Measurements from ENCODE around the gene DGKZ. TPM values are rescaled to one million over a fixed set of nuclear protein-coding genes. Genes with fewer than 3 reads are reported as not detected.
A peak's percentile ranks its signal among the peaks of the same experiment; 100 is the strongest.
"Not testable (repeated sequence)": the region's sequence is repeated elsewhere in the genome, so short reads cannot be mapped to it uniquely, and the experiment has no call there.

Gene DGKZ
- 42.6 and 48.1 TPM in 2 replicates for total RNA-seq (2012; rRNA removed)

DNA sequence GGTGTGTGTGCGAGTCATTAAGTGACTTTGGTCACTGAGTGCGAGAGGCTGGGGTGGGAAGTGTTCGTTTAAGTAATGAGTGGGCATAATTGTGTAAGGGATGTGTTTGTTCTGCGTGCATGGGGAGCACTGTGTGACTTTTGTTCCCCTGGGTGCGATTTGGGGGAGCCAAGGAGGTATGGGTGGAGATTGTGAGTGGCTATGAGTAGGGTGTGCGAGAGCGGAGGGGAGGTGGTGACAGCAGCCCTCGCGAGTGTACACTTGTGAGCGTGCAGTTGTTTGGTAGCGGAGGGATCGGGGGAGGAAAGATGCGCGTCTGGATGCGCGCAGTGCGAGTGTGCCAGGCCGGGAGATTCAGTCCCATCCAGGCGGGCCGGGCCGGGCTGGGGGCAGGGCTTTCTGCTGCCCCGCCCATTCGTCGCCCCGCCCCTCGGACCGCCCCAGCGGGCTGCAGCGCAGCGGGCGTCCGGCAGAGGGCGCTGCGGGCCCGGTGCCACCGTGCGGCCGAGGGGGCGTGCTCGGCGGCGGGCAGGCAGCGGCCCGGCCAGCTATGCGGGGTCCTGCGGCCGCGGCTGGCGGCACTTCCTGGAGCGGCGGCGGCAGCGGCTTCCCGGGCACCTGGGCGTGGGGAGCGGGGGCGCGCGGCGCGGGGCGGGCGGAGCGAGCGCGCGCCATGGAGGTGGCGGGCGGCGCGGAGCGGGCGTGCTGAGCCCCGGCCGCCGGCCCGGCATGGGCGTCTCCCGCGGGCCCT is at the start of gene DGKZ:
TSS of gene DGKZ (plus strand) at position 578 of the 751 bp plus-strand sequence. CDS start 197 bp downstream, outside the sequence.
- peaks cover 23% of the 10 kb centered on the region for H3K4me1 ChIP-seq (ENCODE audit: control insufficient read depth, insufficient read depth, low read length)
- peak within 1 kb of the TSS; percentile 89 for H3K9ac ChIP-seq (ENCODE audit: low read depth, low read length)
- H3K27me3 ChIP-seq (ENCODE audit: control insufficient read depth, insufficient read depth, low read length), result peaks cover 23% of the 10 kb centered on the region
- H3K36me3 ChIP-seq (ENCODE audit: insufficient read depth, low read length), result no peaks in the 10 kb centered on the region
- no peaks in the 10 kb centered on the region for H3K9me3 ChIP-seq (replicated peaks; ENCODE audit: low read length)
- peak within 1 kb of the TSS; percentile 93 for H3K4me3 ChIP-seq (ENCODE audit: low read length)
- peak within 1 kb of the TSS; percentile 100 for H3K4me2 ChIP-seq (ENCODE audit: low read length)

GRCh38 chr11:46298699-46299433 is 48.4 kb upstream of the DGKZ start:
- H3K27me3 ChIP-seq (ENCODE audit: control insufficient read depth, insufficient read depth, low read length), result no peaks in the 10 kb centered on the region
- H3K4me1 ChIP-seq (ENCODE audit: control insufficient read depth, insufficient read depth, low read length), result peaks cover 63% of the 10 kb centered on the region
- peaks cover 8% of the 10 kb centered on the region for H3K36me3 ChIP-seq (ENCODE audit: insufficient read depth, low read length)
- no peaks in the 10 kb centered on the region for H3K9me3 ChIP-seq (replicated peaks; ENCODE audit: low read length)
- peak overlapping the region; percentile 54 for H3K9ac ChIP-seq (ENCODE audit: low read depth, low read length)
- H3K4me2 ChIP-seq (ENCODE audit: low read length), result peak overlapping the region; percentile 79
- peak overlapping the region; percentile 50 for H3K4me3 ChIP-seq (ENCODE audit: low read length)

GRCh38 chr11:46299451-46299961 is 47.8 kb upstream of the DGKZ start:
- H3K4me1 ChIP-seq (ENCODE audit: control insufficient read depth, insufficient read depth, low read length), result peaks cover 57% of the 10 kb centered on the region
- peaks cover 8% of the 10 kb centered on the region for H3K36me3 ChIP-seq (ENCODE audit: insufficient read depth, low read length)
- H3K4me2 ChIP-seq (ENCODE audit: low read length), result peak overlapping the region; percentile 79
- H3K9me3 ChIP-seq (replicated peaks; ENCODE audit: low read length), result no peaks in the 10 kb centered on the region
- H3K27me3 ChIP-seq (ENCODE audit: control insufficient read depth, insufficient read depth, low read length), result no peaks in the 10 kb centered on the region
- peak overlapping the region; percentile 27 for H3K9ac ChIP-seq (ENCODE audit: low read depth, low read length)
- peak overlapping the region; percentile 50 for H3K4me3 ChIP-seq (ENCODE audit: low read length)

DNA sequence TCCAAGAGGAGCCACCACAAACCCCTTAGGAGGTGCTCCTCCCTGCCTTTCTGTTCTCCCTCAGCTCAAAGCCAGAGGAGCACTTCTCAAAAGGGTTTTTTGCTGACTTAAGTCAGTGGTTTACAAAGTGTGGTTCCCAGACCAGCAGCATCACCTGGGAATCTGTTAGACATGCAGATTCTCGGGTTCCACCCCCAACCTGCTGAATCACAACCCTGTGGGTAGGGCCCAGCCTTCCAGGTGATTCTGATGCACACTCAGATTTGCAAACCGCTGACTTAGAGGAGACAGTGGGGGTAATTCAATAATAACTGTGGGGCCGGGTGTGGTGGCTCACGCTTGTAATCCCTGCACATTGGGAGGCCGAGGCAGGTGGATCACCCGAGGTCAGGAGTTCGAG is 47.0 kb upstream of the DGKZ start:
- H3K4me1 ChIP-seq (ENCODE audit: control insufficient read depth, insufficient read depth, low read length), result peaks cover 49% of the 10 kb centered on the region
- H3K9ac ChIP-seq (ENCODE audit: low read depth, low read length), result no peak overlapping the region
- H3K27me3 ChIP-seq (ENCODE audit: control insufficient read depth, insufficient read depth, low read length), result no peaks in the 10 kb centered on the region
- no peak overlapping the region for H3K4me3 ChIP-seq (ENCODE audit: low read length)
- H3K36me3 ChIP-seq (ENCODE audit: insufficient read depth, low read length), result peaks cover 8% of the 10 kb centered on the region
- H3K4me2 ChIP-seq (ENCODE audit: low read length), result no peak overlapping the region
- H3K9me3 ChIP-seq (replicated peaks; ENCODE audit: low read length), result no peaks in the 10 kb centered on the region

DNA sequence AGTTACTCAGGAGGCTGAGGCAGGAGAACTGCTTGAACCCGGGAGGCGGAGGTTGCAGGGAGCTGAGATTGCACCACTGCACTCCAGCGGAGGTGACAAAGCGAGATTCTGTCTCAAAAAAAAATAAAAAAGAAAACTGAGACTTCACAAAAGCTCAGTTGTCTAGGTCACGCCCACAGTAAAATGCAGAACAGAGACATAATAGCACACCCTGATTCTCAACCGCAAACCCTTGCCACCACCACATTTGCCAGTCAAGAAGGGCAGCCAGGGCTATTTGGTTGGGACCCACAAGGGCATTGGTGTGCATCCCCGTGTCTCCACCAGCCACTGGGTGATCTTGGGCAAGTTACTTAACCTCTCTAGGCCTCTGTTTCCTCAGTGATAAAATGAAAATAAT is 44.4 kb upstream of the DGKZ start:
- Histone ChIP-seq H3K4me3 (ENCODE audit: low read length) (no peak overlapping the region), H3K4me2 (ENCODE audit: low read length) (no peak overlapping the region), H3K4me1 (ENCODE audit: control insufficient read depth, insufficient read depth, low read length) (peaks cover 29% of the 10 kb centered on the region), H3K9ac (ENCODE audit: low read depth, low read length) (no peak overlapping the region), H3K9me3 (replicated peaks; ENCODE audit: low read length) (no peaks in the 10 kb centered on the region), H3K36me3 (ENCODE audit: insufficient read depth, low read length) (peaks cover 8% of the 10 kb centered on the region), H3K27me3 (ENCODE audit: control insufficient read depth, insufficient read depth, low read length) (no peaks in the 10 kb centered on the region)

- not testable (repeated sequence) for H3K27me3 ChIP-seq (ENCODE audit: control insufficient read depth, insufficient read depth, low read length); H3K9ac ChIP-seq (ENCODE audit: low read depth, low read length); H3K4me3 ChIP-seq (ENCODE audit: low read length); H3K4me2 ChIP-seq (ENCODE audit: low read length); H3K9me3 ChIP-seq (replicated peaks; ENCODE audit: low read length)
- Histone ChIP-seq H3K4me1 (ENCODE audit: control insufficient read depth, insufficient read depth, low read length) (peaks cover 21% of the 10 kb centered on the region), H3K36me3 (ENCODE audit: insufficient read depth, low read length) (peaks cover 12% of the 10 kb centered on the region)
Observed at GRCh38 chr11:46304036-46304435, 43.2 kb upstream of the DGKZ start.

DNA sequence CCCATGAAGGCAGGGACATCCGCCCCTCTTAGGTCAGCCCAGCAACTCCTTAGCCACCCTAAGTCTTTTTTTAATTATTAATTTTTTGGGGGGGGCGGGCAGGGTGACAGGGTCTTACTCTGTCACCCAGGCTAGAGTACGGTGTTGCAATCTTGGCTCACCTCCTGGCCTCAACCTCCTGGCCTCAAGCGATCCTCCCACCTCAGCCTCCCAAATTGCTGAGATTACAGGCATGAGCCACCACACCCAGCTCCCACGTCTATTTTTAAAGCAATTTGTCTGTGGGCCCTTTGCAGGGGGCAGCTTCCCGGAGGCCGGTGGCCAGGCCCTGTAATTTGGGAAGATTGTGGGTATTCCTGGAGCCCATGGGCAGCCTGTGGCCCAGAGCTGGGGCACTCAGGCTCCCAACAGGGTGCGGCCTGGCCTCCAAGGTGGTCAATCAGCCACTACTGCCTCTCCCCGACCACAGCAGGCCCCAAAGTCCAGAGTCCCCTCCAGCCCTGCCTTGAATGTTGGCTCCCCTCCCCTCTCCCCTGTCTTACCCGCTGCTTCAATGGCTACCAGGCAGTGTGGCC is 42.6 kb upstream of the DGKZ start:
- Histone ChIP-seq H3K4me1 (ENCODE audit: control insufficient read depth, insufficient read depth, low read length) (peaks cover 16% of the 10 kb centered on the region), H3K4me2 (ENCODE audit: low read length) (no peak overlapping the region), H3K27me3 (ENCODE audit: control insufficient read depth, insufficient read depth, low read length) (no peaks in the 10 kb centered on the region), H3K36me3 (ENCODE audit: insufficient read depth, low read length) (peaks cover 19% of the 10 kb centered on the region), H3K9me3 (replicated peaks; ENCODE audit: low read length) (no peaks in the 10 kb centered on the region), H3K9ac (ENCODE audit: low read depth, low read length) (no peak overlapping the region), H3K4me3 (ENCODE audit: low read length) (no peak overlapping the region)

DNA sequence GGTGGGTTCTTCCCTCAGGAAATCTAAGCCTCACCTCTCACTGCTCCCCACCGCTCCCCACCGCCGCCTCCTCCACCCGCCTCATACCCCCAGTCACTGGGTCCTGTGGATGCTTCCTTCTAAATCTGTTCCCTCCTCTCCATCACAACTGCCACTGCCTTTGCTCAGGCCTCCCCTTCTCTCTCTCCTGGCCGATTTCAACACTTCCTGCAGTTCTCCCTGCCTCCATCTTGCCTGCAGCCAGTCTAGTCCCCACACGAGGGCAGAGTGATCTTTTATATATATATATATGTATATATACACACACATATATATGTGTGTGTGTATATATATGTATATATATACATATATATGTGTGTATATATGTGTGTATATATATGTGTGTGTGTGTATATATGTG is 42.0 kb upstream of the DGKZ start:
- Histone ChIP-seq H3K36me3 (ENCODE audit: insufficient read depth, low read length) (peaks cover 25% of the 10 kb centered on the region), H3K4me2 (ENCODE audit: low read length) (no peak overlapping the region), H3K4me1 (ENCODE audit: control insufficient read depth, insufficient read depth, low read length) (peaks cover 12% of the 10 kb centered on the region), H3K9me3 (replicated peaks; ENCODE audit: low read length) (no peaks in the 10 kb centered on the region), H3K9ac (ENCODE audit: low read depth, low read length) (no peak overlapping the region), H3K4me3 (ENCODE audit: low read length) (no peak overlapping the region), H3K27me3 (ENCODE audit: control insufficient read depth, insufficient read depth, low read length) (no peaks in the 10 kb centered on the region)

DNA sequence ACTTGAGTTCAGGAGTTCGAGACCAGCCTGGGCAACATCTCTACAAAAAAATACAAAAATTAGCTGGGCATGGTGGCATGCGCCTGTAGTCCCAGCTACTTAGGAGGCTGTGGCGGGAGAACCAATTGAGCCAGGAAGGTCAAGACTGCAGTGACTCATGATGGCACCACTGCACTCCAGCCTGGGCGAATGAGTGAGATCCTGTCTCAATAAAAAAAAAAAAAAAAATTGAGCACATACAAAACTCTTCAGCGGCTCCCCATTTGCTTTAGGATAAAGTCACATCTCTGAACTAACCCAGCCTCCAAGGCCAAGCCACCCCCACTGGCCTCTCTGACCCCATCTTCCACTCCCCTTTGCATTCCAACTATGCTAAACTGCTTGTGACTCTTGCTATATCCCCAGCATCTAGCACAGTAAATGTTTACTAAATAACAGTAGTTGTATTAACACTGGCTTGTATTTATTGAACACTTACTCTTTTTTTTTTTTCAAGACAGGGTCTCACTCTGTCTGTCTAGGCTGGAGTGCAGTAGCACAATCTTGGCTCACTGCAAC is 40.9 kb upstream of the DGKZ start:
- Histone ChIP-seq H3K4me1 (ENCODE audit: control insufficient read depth, insufficient read depth, low read length) (peaks cover 12% of the 10 kb centered on the region), H3K36me3 (ENCODE audit: insufficient read depth, low read length) (peaks cover 32% of the 10 kb centered on the region), H3K27me3 (ENCODE audit: control insufficient read depth, insufficient read depth, low read length) (no peaks in the 10 kb centered on the region), H3K4me2 (ENCODE audit: low read length) (no peak overlapping the region), H3K4me3 (ENCODE audit: low read length) (no peak overlapping the region), H3K9me3 (replicated peaks; ENCODE audit: low read length) (no peaks in the 10 kb centered on the region), H3K9ac (ENCODE audit: low read depth, low read length) (no peak overlapping the region)

GRCh38 chr11:46307369-46307768 is 39.9 kb upstream of the DGKZ start:
- Histone ChIP-seq H3K27me3 (ENCODE audit: control insufficient read depth, insufficient read depth, low read length) (no peaks in the 10 kb centered on the region), H3K4me3 (ENCODE audit: low read length) (no peak overlapping the region), H3K4me1 (ENCODE audit: control insufficient read depth, insufficient read depth, low read length) (peaks cover 12% of the 10 kb centered on the region), H3K36me3 (ENCODE audit: insufficient read depth, low read length) (peaks cover 37% of the 10 kb centered on the region), H3K9ac (ENCODE audit: low read depth, low read length) (no peak overlapping the region), H3K9me3 (replicated peaks; ENCODE audit: low read length) (no peaks in the 10 kb centered on the region), H3K4me2 (ENCODE audit: low read length) (no peak overlapping the region)

GRCh38 chr11:46307785-46308341 is 39.4 kb upstream of the DGKZ start:
- H3K4me1 ChIP-seq (ENCODE audit: control insufficient read depth, insufficient read depth, low read length), result peaks cover 12% of the 10 kb centered on the region
- no peaks in the 10 kb centered on the region for H3K9me3 ChIP-seq (replicated peaks; ENCODE audit: low read length)
- peaks cover 40% of the 10 kb centered on the region for H3K36me3 ChIP-seq (ENCODE audit: insufficient read depth, low read length)
- H3K27me3 ChIP-seq (ENCODE audit: control insufficient read depth, insufficient read depth, low read length), result no peaks in the 10 kb centered on the region
- no peak overlapping the region for H3K9ac ChIP-seq (ENCODE audit: low read depth, low read length)
- no peak overlapping the region for H3K4me3 ChIP-seq (ENCODE audit: low read length)
- H3K4me2 ChIP-seq (ENCODE audit: low read length), result no peak overlapping the region

All from skeletal muscle satellite cell (primary cell).